SU-DHL-6 (cell line): ENCODE measurements around the gene VPS26B.

Experiments used
- EZH2phosphoT487 ChIP-seq: fragments of 200-600 bp; sonication (generic), shearing (Covaris generic); conservative IDR thresholded peaks from 2 replicates; pipeline ENCODE4 v1.6.1; 2018; ENCODE audit warnings: mild to moderate bottlenecking, antibody characterized with exemption, low read length, moderate library complexity, mixed read lengths
- TF ChIP-seq, protein P1 (sequence below): fragments of 200-600 bp; sonication (generic); IDR thresholded peaks from one replicate; pipeline ENCODE4 v1.5.1; 2017; ENCODE audit warnings: antibody characterized with exemption, mild to moderate bottlenecking, low read length, moderate library complexity; ENCODE audit not compliant: insufficient read depth, poor library complexity, severe bottlenecking

DNA sequence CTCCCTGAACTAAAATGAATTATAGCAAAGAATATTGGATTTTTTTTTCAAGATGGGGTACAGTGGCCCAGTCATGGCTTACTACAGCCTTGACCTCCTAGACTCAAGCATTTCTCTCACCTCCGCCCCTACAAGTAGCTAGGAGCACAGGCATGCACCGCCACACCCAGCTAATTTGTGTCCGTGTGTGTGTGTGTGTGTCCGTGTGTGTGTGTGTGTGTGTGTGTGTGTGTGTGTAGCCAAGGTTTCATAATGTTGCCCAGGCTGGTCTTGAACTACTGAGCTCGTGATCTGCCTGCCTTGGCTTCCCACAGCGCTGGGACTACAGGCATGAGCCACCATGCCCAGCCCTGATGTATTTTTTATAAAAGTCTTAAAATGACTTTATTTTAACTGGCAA lies 16.1 kb downstream of the VPS26B start:
- TF ChIP-seq, protein P1, sequence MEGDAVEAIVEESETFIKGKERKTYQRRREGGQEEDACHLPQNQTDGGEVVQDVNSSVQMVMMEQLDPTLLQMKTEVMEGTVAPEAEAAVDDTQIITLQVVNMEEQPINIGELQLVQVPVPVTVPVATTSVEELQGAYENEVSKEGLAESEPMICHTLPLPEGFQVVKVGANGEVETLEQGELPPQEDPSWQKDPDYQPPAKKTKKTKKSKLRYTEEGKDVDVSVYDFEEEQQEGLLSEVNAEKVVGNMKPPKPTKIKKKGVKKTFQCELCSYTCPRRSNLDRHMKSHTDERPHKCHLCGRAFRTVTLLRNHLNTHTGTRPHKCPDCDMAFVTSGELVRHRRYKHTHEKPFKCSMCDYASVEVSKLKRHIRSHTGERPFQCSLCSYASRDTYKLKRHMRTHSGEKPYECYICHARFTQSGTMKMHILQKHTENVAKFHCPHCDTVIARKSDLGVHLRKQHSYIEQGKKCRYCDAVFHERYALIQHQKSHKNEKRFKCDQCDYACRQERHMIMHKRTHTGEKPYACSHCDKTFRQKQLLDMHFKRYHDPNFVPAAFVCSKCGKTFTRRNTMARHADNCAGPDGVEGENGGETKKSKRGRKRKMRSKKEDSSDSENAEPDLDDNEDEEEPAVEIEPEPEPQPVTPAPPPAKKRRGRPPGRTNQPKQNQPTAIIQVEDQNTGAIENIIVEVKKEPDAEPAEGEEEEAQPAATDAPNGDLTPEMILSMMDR: no peak
- no peak for TF ChIP-seq EZH2phosphoT487
